H9 (cell line): ENCODE data around the gene PPARGC1A. TPM values are rescaled to one million over a fixed set of nuclear protein-coding genes. Genes with fewer than 3 reads are reported as not detected.

Source experiments
- DNase-seq: peaks from one replicate; pipeline ENCODE4 v3.0.0-alpha.2; 2017
- H2AFZ ChIP-seq: one replicate; pipeline ENCODE4 v1.6.1; 2013; ENCODE audit warnings: mild to moderate bottlenecking, low read length, control low read depth, moderate library complexity
- H2AK5ac ChIP-seq: 2 replicates; pipeline ENCODE4 v1.6.1; 2013; ENCODE audit warnings: low read length, control low read depth, mixed read lengths; ENCODE audit not compliant: insufficient read length
- H2BK120ac ChIP-seq: one replicate; pipeline ENCODE4 v1.6.1; 2013; ENCODE audit warnings: low read depth, mild to moderate bottlenecking, low read length, control low read depth, inconsistent platforms; ENCODE audit not compliant: poor library complexity, severe bottlenecking
- H2BK12ac ChIP-seq: 2 replicates; pipeline ENCODE4 v1.6.1; 2013; ENCODE audit warnings: low read length, control low read depth, mixed read lengths, low read depth; ENCODE audit not compliant: insufficient read length
- H2BK15ac ChIP-seq: 2 replicates; pipeline ENCODE4 v1.6.1; 2013; ENCODE audit warnings: low read depth, low read length, control low read depth
- H2BK20ac ChIP-seq: one replicate; pipeline ENCODE4 v1.6.1; 2013; ENCODE audit warnings: low read depth, mild to moderate bottlenecking, low read length, control low read depth, inconsistent platforms; ENCODE audit not compliant: poor library complexity, severe bottlenecking
- H2BK5ac ChIP-seq: 2 replicates; pipeline ENCODE4 v1.6.1; 2013; ENCODE audit warnings: low read length, control low read depth, mixed read lengths; ENCODE audit not compliant: insufficient read length
- H3K14ac ChIP-seq: 2 replicates; pipeline ENCODE4 v1.6.1; 2013; ENCODE audit warnings: low read length, control low read depth; ENCODE audit not compliant: insufficient read depth
- H3K18ac ChIP-seq: 2 replicates; pipeline ENCODE4 v1.6.1; 2013; ENCODE audit warnings: low read depth, mild to moderate bottlenecking, mixed read lengths, low read length, control low read depth; ENCODE audit not compliant: insufficient read length
- H3K23ac ChIP-seq: 2 replicates; pipeline ENCODE4 v1.6.1; 2013; ENCODE audit warnings: low read length, control low read depth, mixed read lengths, low read depth; ENCODE audit not compliant: insufficient read length
- H3K23me2 ChIP-seq: 2 replicates; pipeline ENCODE4 v1.6.1; 2013; ENCODE audit warnings: low read depth, mild to moderate bottlenecking, mixed read lengths, low read length, control low read depth; ENCODE audit not compliant: insufficient read length, poor library complexity, severe bottlenecking
- H3K27ac ChIP-seq: 2 replicates; pipeline ENCODE4 v1.5.1; 2013; ENCODE audit warnings: low read length, control low read depth, mixed read lengths, low read depth; ENCODE audit not compliant: insufficient read length
- H3K27me3 ChIP-seq: 2 replicates; pipeline ENCODE4 v1.6.1; 2013; ENCODE audit warnings: low read length, control low read depth, inconsistent platforms; ENCODE audit not compliant: insufficient read depth
- H3K4ac ChIP-seq: 2 replicates; pipeline ENCODE4 v1.6.1; 2013; ENCODE audit warnings: low read depth, mild to moderate bottlenecking, control low read depth, inconsistent platforms, low read length, moderate library complexity
- H3K4me1 ChIP-seq: 2 replicates; pipeline ENCODE4 v1.6.1; 2013; ENCODE audit warnings: low read length, control low read depth, inconsistent platforms; ENCODE audit not compliant: insufficient read depth
- H3K4me2 ChIP-seq: 2 replicates; pipeline ENCODE4 v1.6.1; 2013; ENCODE audit warnings: low read length, control low read depth, mixed read lengths; ENCODE audit not compliant: insufficient read length, insufficient read depth
- H3K56ac ChIP-seq: 2 replicates; pipeline ENCODE4 v1.6.1; 2013; ENCODE audit warnings: low read depth, mild to moderate bottlenecking, mixed read lengths, low read length, control low read depth; ENCODE audit not compliant: insufficient read length
- H3K79me1 ChIP-seq: 2 replicates; pipeline ENCODE4 v1.6.1; 2013; ENCODE audit warnings: low read depth, mild to moderate bottlenecking, moderate library complexity, low read length, control low read depth, inconsistent platforms; ENCODE audit not compliant: insufficient read depth, poor library complexity, severe bottlenecking
- H3K79me2 ChIP-seq: 2 replicates; pipeline ENCODE4 v1.6.1; 2013; ENCODE audit warnings: low read length, control low read depth, inconsistent platforms; ENCODE audit not compliant: insufficient read depth
- H3K9ac ChIP-seq: 2 replicates; pipeline ENCODE4 v1.6.1; 2013; ENCODE audit warnings: low read length, control low read depth, mixed read lengths; ENCODE audit not compliant: insufficient read length; ENCODE audit errors: extremely low read depth
- H3K9me3 ChIP-seq: one replicate; pipeline ENCODE4 v1.6.1; 2013; ENCODE audit warnings: low read depth, low read length, inconsistent platforms; ENCODE audit not compliant: control insufficient read depth
- H3T11ph ChIP-seq: one replicate; pipeline ENCODE4 v1.6.1; 2013; ENCODE audit warnings: mild to moderate bottlenecking, low read length, control low read depth, inconsistent platforms
- H4K20me1 ChIP-seq: one replicate; pipeline ENCODE4 v1.6.1; 2013; ENCODE audit not compliant: control insufficient read depth, insufficient read length, insufficient read depth
- H4K5ac ChIP-seq: 2 replicates; pipeline ENCODE4 v1.6.1; 2013; ENCODE audit warnings: low read depth, mild to moderate bottlenecking, mixed read lengths, low read length, control low read depth; ENCODE audit not compliant: insufficient read length
- H4K8ac ChIP-seq: replicated peaks from 2 replicates; pipeline ENCODE4 v1.6.1; 2013; ENCODE audit warnings: low read length, control low read depth, mixed read lengths, low read depth; ENCODE audit not compliant: insufficient read length
- H4K91ac ChIP-seq: 2 replicates; pipeline ENCODE4 v1.6.1; 2013; ENCODE audit warnings: low read depth, mild to moderate bottlenecking, moderate library complexity, mixed read lengths, low read length, control low read depth; ENCODE audit not compliant: insufficient read length
- H3K27ac Mint-ChIP-seq, 3 experiments: 2 replicates in 2 of 3; 3 replicates in 1 of 3; pipeline ENCODE4 v1.8.0; 2020 to 2021; ENCODE audit warnings: mixed read lengths in 3 of 3, mild to moderate bottlenecking in 1 of 3, moderate library complexity in 1 of 3
- H3K27me3 Mint-ChIP-seq: 2 replicates; pipeline ENCODE4 v1.8.0; 2021; ENCODE audit warnings: low read depth, mild to moderate bottlenecking, moderate library complexity, mixed read lengths
- H3K36me3 Mint-ChIP-seq, 3 experiments: 2 replicates in 2 of 3; 3 replicates in 1 of 3; pipeline ENCODE4 v1.8.0; 2020 to 2021; ENCODE audit warnings: low read depth in 3 of 3, mixed read lengths in 3 of 3; ENCODE audit not compliant: insufficient read depth in 1 of 3
- H3K4me1 Mint-ChIP-seq, 2 experiments: 2 replicates each; pipeline ENCODE4 v1.8.0; 2020; ENCODE audit warnings: mixed read lengths in 2 of 2
- H3K4me3 Mint-ChIP-seq, 2 experiments: 2 replicates in 1 of 2; 3 replicates in 1 of 2; pipeline ENCODE4 v1.8.0; 2020 to 2021; ENCODE audit warnings: mild to moderate bottlenecking in 2 of 2, mixed read lengths in 2 of 2, moderate library complexity in 1 of 2
- H3K9me3 Mint-ChIP-seq, 2 experiments: 2 replicates in 1 of 2; 3 replicates in 1 of 2; pipeline ENCODE4 v1.8.0; 2020; ENCODE audit warnings: mild to moderate bottlenecking in 2 of 2, mixed read lengths in 2 of 2, moderate library complexity in 1 of 2
- WGBS: extraction: QIAGEN DNeasy Blood & Tissue Kit; methylation state at CpG from one replicate; pipeline ENCODE4 v1.1.7; 2013; ENCODE audit warnings: missing lambda C conversion rate, low lambda C conversion rate, mixed read lengths; ENCODE audit not compliant: insufficient read length; ENCODE audit errors: extremely low coverage; 5-methylcytosine and 5-hydroxymethylcytosine counted together
- total RNA-seq: library from RNA; stranded (reverse); gene quantifications from 2 replicates; pipeline ENCODE4 v1.2.1, GENCODE V29; 2021
- TF ChIP-seq, protein P1 (sequence below): fragments of 200-600 bp; sonication (generic); conservative IDR thresholded peaks from 3 replicates; pipeline ENCODE4 v1.8.0; 2021; ENCODE audit warnings: antibody characterized with exemption, mild to moderate bottlenecking

Gene PPARGC1A
- total RNA-seq, 1 experiment from 2014 or later: 1.7 TPM

DNA sequence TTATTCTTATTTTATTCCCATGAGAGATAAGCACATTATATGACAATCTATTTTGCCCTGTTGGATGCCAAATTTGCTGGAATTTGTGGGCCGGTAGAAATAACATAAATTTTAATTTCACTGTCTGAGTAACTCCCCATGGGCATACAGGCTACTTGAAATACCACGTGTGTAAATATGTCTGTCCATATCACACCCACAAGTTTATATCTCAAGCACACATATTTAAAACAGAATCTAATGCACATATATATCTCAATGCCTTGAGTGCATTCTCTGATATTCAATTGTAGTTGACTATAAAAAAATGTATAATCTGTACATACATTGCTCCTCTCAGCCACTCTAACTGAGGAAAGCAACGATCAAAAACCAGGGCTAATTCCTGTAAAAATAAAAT is 51.2 kb downstream of the PPARGC1A start:
- Histone ChIP-seq H3K9ac (no peak overlapping the region), H3K18ac (no peak overlapping the region), H3K23me2 (no peaks in the 10 kb centered on the region), H3K4me1 (no peaks in the 10 kb centered on the region), H2BK15ac (no peak overlapping the region), H3K23ac (no peak overlapping the region), H2AFZ (no peak overlapping the region), H3K79me2 (no peaks in the 10 kb centered on the region), H4K91ac (no peak overlapping the region), H3K4ac (no peak overlapping the region), H3K27me3 (no peaks in the 10 kb centered on the region), H3K14ac (no peak overlapping the region), H2BK12ac (no peak overlapping the region), H2AK5ac (no peak overlapping the region), H2BK120ac (no peak overlapping the region), H4K5ac (no peak overlapping the region), H4K20me1 (no peaks in the 10 kb centered on the region), H3K4me2 (no peak overlapping the region), H3K56ac (no peak overlapping the region), H3K27ac (no peak overlapping the region), H2BK5ac (no peak overlapping the region), H3T11ph (no peak overlapping the region), H2BK20ac (no peak overlapping the region), H3K9me3 (no peaks in the 10 kb centered on the region), H4K8ac (no peak overlapping the region), H3K79me1 (no peaks in the 10 kb centered on the region)
- H3K27ac Mint-ChIP-seq: no peak overlapping the region
- TF ChIP-seq, protein P1, sequence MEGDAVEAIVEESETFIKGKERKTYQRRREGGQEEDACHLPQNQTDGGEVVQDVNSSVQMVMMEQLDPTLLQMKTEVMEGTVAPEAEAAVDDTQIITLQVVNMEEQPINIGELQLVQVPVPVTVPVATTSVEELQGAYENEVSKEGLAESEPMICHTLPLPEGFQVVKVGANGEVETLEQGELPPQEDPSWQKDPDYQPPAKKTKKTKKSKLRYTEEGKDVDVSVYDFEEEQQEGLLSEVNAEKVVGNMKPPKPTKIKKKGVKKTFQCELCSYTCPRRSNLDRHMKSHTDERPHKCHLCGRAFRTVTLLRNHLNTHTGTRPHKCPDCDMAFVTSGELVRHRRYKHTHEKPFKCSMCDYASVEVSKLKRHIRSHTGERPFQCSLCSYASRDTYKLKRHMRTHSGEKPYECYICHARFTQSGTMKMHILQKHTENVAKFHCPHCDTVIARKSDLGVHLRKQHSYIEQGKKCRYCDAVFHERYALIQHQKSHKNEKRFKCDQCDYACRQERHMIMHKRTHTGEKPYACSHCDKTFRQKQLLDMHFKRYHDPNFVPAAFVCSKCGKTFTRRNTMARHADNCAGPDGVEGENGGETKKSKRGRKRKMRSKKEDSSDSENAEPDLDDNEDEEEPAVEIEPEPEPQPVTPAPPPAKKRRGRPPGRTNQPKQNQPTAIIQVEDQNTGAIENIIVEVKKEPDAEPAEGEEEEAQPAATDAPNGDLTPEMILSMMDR: no peak
- H3K9me3 Mint-ChIP-seq: no peaks in the 10 kb centered on the region
- DNase-seq: no peak
- no CpG with 5 or more reads among the region's 3 CpGs for WGBS
- no peaks in the 10 kb centered on the region; a peak in 1 of 7 replicates for H3K36me3 Mint-ChIP-seq
- no peak overlapping the region for H3K4me3 Mint-ChIP-seq
- no peaks in the 10 kb centered on the region for H3K4me1 Mint-ChIP-seq
- no peaks in the 10 kb centered on the region; the same call in 1 of the 2 replicates for H3K27me3 Mint-ChIP-seq
